ENCODE data around the gene G6PC3.

- TF ChIP-seq, protein P1, sequence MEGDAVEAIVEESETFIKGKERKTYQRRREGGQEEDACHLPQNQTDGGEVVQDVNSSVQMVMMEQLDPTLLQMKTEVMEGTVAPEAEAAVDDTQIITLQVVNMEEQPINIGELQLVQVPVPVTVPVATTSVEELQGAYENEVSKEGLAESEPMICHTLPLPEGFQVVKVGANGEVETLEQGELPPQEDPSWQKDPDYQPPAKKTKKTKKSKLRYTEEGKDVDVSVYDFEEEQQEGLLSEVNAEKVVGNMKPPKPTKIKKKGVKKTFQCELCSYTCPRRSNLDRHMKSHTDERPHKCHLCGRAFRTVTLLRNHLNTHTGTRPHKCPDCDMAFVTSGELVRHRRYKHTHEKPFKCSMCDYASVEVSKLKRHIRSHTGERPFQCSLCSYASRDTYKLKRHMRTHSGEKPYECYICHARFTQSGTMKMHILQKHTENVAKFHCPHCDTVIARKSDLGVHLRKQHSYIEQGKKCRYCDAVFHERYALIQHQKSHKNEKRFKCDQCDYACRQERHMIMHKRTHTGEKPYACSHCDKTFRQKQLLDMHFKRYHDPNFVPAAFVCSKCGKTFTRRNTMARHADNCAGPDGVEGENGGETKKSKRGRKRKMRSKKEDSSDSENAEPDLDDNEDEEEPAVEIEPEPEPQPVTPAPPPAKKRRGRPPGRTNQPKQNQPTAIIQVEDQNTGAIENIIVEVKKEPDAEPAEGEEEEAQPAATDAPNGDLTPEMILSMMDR (IDR thresholded peaks at IDR 0.05) = no peak
- TF ChIP-seq POLR2A (IDR thresholded peaks at IDR 0.05) = no peak
Measured at GRCh38 chr17:44106801-44107200, 36.3 kb downstream of the G6PC3 start.

All from esophagus squamous epithelium (tissue), 4 donors.